Astrocyte (in vitro differentiated cells and primary cell): ENCODE data around the gene ARID5B.

ENCODE experiments used
- CTCF ChIP-seq: IDR thresholded peaks from 2 replicates; pipeline ENCODE4 v1.5.1; 2011; ENCODE audit warnings: low read depth, mild to moderate bottlenecking, inconsistent platforms, low read length, moderate library complexity; ENCODE audit not compliant: insufficient read depth
- EZH2 ChIP-seq: IDR thresholded peaks from 2 replicates; pipeline ENCODE4 v1.6.1; 2012; ENCODE audit warnings: mild to moderate bottlenecking, low read length, inconsistent platforms; ENCODE audit not compliant: insufficient read depth

DNA sequence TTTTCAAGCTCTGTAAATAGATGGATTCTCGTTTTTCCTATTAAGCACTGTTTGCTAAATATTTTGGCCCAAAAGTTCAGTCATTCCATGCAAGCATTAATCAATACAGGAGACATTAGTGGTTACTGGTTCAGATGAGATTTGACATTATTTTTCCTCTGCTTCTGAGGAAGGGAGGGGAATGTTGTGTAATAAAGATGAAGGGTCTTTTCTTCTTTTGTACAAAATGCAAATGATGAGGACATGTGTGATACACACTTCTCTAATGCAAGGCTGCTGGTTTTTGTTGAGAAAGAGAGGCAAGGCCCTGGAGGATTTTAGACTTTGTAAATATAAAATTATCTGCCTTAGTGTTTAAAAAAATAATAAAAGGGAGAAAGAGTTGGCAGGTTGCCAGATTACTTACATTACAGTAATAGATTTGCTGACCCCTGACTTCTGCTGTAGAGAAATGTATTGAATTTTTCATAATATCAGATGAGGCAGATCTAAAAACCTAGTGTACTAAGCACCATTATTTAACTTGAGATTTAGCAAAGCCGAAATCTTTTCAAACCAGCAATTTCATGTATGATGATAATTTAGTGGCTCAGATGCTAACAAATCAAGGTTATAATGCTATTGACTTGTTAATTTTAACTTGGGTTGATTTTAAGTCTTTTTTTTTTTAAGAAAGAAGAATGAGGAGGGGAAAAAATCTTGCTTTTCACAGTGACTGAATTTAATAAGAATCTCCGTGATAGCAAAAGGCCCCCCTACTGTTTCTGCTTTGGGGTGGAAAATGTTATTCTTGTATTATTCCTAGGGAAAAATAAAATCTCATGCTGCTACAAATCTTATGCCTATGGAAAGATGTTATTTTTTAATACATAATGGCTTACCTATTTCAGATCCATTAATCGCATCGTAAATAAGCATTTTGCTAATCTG is 180.1 kb downstream of the ARID5B start:
- no peak for TF ChIP-seq CTCF
- no peak for TF ChIP-seq EZH2
